SH-SY5Y (cell line): Measurements from ENCODE around the gene IMP3.

Source experiments
- GATA2 ChIP-seq: IDR thresholded peaks from 2 replicates; pipeline ENCODE4 v1.6.1; 2011; ENCODE audit warnings: mild to moderate bottlenecking, low read depth, low read length
- GATA3 ChIP-seq: IDR thresholded peaks from 2 replicates; pipeline ENCODE4 v1.6.1; 2011; ENCODE audit warnings: low read depth, mild to moderate bottlenecking, low read length, moderate library complexity

GRCh38 chr15:75639191-75639708 is 774 bp downstream of the IMP3 start:
- TF ChIP-seq GATA2: no peak
- TF ChIP-seq GATA3: no peak
